DOHH2 (cell line): Measurements from ENCODE around the gene KCNMA1.

Source experiments
- EZH2phosphoT487 ChIP-seq: fragments of 200-600 bp; sonication (generic); IDR thresholded peaks from 2 replicates; pipeline ENCODE4 v1.6.1; 2017; ENCODE audit warnings: borderline replicate concordance, mild to moderate bottlenecking, antibody characterized with exemption, low read length, moderate library complexity, mixed read lengths
- TF ChIP-seq, protein P1 (sequence below): fragments of 200-600 bp; sonication (generic); IDR thresholded peaks from one replicate; pipeline ENCODE4 v1.5.1; 2014; ENCODE audit warnings: antibody characterized with exemption, mild to moderate bottlenecking, low read depth, low read length; ENCODE audit not compliant: poor library complexity, severe bottlenecking

DNA sequence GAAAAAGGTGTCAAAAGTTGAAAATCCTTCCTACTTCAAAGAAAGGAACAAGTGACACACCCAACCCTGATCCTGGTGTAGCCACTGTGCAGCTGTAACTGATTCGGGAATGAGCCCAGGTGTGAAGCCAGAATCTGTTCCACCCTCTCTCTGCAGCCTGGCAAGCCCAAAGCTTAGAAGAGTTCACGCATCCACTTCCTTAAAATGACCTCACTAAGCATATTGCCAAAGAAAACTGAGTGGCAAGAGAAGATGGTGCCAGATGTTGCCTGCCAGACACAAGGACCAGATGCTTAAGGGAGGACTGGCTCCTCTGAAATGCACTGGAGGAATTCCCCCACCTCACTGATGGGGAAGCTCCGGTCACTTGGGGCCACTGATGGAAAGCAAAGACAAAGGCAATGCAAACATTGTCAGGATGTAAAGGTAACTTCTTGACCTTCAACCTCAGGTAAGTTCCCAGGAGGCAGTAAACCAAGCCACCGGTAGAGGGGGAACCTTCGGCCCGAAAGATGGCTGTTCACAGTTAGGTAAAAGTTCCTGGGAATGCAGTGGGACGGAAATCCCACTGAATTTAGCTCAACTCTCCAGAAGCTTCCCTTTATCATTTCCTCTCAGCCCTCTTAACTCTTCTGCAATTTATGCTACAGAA, 554.9 kb downstream of the KCNMA1 start:
- TF ChIP-seq, protein P1, sequence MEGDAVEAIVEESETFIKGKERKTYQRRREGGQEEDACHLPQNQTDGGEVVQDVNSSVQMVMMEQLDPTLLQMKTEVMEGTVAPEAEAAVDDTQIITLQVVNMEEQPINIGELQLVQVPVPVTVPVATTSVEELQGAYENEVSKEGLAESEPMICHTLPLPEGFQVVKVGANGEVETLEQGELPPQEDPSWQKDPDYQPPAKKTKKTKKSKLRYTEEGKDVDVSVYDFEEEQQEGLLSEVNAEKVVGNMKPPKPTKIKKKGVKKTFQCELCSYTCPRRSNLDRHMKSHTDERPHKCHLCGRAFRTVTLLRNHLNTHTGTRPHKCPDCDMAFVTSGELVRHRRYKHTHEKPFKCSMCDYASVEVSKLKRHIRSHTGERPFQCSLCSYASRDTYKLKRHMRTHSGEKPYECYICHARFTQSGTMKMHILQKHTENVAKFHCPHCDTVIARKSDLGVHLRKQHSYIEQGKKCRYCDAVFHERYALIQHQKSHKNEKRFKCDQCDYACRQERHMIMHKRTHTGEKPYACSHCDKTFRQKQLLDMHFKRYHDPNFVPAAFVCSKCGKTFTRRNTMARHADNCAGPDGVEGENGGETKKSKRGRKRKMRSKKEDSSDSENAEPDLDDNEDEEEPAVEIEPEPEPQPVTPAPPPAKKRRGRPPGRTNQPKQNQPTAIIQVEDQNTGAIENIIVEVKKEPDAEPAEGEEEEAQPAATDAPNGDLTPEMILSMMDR: no peak
- TF ChIP-seq EZH2phosphoT487: no peak
